IMR-90 (cell line): ENCODE data around the gene STPG4. TPM values are rescaled to one million over a fixed set of nuclear protein-coding genes. Genes with fewer than 3 reads are reported as not detected.

ENCODE experiments used
- CEBPB ChIP-seq: IDR thresholded peaks from 2 replicates; pipeline ENCODE4 v1.6.1; 2012; ENCODE audit warnings: low read depth, low read length, improper control_type of control experiment
- CHD1 ChIP-seq: IDR thresholded peaks from 2 replicates; pipeline ENCODE4 v1.6.1; 2012; ENCODE audit warnings: low read depth, low read length, improper control_type of control experiment
- CTCF ChIP-seq: conservative IDR thresholded peaks from 2 replicates; pipeline ENCODE4 v1.5.1; 2012; ENCODE audit warnings: mild to moderate bottlenecking, low read depth, low read length, improper control_type of control experiment
- NFE2L2 ChIP-seq: fragments of 150-350 bp; IDR thresholded peaks from 2 replicates; pipeline ENCODE4 v1.6.1; 2016; ENCODE audit warnings: low read depth, mild to moderate bottlenecking, low read length
- POLR2A ChIP-seq: IDR thresholded peaks from 2 replicates; pipeline ENCODE4 v1.6.1; 2012; ENCODE audit warnings: mild to moderate bottlenecking, low read depth, low read length
- RCOR1 ChIP-seq: IDR thresholded peaks from 2 replicates; pipeline ENCODE4 v1.6.1; 2012; ENCODE audit warnings: mild to moderate bottlenecking, low read length, improper control_type of control experiment; ENCODE audit not compliant: insufficient replicate concordance
- polyA plus RNA-seq, 3 experiments: library from polyadenylated mRNA; depleted of rRNA; stranded (reverse); fragments of >200 nt; gene quantifications; 2 replicates each; pipeline ENCODE4 v1.2.3, GENCODE V29; 2012; ENCODE audit warnings: low replicate concordance in 1 of 3
- total RNA-seq: library from RNA; depleted of rRNA; stranded (reverse); fragments of >200 nt; gene quantifications from 2 replicates; pipeline ENCODE4 v1.2.3, GENCODE V29; 2012

Gene STPG4
- total and polyA plus RNA-seq, 2 of the 4 experiments (the other 2 are of a cell fraction), result 0.12 to 0.18 TPM

- TF ChIP-seq CTCF, result no peak
- no peak for TF ChIP-seq CHD1
- no peak for TF ChIP-seq RCOR1
- TF ChIP-seq CEBPB, result no peak
- no peak for TF ChIP-seq POLR2A
- no peak for TF ChIP-seq NFE2L2
Observed at GRCh38 chr2:47043891-47044239, 111.2 kb downstream of the STPG4 start (continued).
